GM12873 (cell line): Measurements from ENCODE around the gene PLXNA2.

Source experiments
- TF ChIP-seq, protein P1 (sequence below): IDR thresholded peaks from 2 replicates; pipeline ENCODE4 v1.5.1; 2012; ENCODE audit warnings: low read depth, mild to moderate bottlenecking, moderate library complexity, low read length, control low read depth; ENCODE audit not compliant: insufficient read depth; ENCODE audit errors: missing control alignments

PLXNA2 gene

GRCh38 chr1:208247696-208248095 is 3.5 kb upstream of the PLXNA2 start:
- TF ChIP-seq, protein P1, sequence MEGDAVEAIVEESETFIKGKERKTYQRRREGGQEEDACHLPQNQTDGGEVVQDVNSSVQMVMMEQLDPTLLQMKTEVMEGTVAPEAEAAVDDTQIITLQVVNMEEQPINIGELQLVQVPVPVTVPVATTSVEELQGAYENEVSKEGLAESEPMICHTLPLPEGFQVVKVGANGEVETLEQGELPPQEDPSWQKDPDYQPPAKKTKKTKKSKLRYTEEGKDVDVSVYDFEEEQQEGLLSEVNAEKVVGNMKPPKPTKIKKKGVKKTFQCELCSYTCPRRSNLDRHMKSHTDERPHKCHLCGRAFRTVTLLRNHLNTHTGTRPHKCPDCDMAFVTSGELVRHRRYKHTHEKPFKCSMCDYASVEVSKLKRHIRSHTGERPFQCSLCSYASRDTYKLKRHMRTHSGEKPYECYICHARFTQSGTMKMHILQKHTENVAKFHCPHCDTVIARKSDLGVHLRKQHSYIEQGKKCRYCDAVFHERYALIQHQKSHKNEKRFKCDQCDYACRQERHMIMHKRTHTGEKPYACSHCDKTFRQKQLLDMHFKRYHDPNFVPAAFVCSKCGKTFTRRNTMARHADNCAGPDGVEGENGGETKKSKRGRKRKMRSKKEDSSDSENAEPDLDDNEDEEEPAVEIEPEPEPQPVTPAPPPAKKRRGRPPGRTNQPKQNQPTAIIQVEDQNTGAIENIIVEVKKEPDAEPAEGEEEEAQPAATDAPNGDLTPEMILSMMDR = no peak

GRCh38 chr1:208245185-208245705 is 1.1 kb upstream of the PLXNA2 start:
- TF ChIP-seq, protein P1 = peak; percentile 73

DNA sequence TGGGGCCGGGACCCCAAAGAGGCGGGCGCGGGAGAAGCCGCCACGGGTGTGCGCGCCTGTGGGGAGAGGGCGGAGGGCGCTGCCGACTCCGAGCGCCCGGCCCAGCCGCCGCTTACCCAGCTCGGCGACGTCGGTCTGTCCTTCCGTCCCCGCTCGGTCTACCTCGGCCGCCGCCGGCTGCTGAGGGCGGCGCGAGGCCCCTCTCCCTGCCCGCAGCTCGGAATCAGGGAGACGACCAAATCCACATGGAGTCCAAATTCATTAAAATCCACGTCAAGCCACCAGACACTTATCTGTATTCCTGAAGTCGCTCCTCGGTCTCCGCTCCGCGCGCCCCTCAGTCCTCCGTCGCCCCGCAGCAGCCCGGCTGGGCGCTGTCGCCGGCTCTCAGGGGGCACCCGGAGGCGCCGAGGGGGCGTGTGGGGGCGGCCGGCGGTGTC is 637 bp downstream of the PLXNA2 start:
- TF ChIP-seq, protein P1 = no peak

DNA sequence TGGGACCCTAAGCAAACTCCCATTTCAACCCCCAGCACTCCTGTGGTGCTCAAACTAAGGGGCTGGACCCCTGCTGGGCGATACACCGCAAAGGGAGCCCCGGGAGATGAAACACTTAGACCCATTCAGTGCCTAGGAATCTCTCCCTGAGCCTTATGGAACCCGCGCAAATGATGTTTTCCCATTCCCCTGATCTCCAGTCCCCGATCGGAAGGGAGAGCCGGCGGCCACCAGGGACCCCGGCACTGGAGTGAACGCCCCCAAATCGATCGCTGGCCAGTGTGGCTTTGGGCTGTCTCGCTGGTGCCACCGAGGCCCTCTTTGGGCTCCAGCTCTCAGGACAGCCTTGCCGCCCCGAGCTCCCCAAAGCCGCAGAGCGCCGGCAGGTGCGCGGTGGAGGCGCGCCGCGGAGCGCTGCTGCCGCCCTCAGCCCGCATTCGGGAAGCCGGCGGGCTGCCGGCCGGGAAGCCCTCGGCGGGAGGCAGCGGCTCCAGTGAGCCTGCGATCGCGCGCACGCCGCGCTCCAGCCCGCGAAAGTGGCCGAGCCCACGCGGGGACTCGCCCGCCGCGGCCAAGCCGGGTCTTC is 1.1 kb downstream of the PLXNA2 start:
- TF ChIP-seq, protein P1 = no peak

DNA sequence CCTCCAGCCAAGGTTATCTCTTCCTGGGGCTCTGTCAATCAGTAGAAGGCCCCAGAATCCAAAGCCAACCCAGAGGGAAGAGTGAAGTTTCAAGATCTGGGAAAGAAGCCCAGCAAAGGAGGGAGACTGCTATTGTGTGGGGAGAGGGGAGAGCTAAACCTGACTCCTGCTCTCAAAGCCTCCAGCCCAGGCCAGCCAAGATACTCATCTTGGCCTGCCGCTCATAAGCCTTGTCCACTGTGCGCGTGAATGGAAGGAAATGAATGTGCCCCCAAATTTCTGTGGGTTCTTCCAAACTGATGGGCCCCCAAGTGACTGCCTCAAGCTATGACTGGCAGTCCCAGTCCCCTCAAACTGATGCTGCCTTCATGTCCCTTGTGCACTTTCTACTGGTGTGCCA is 2.0 kb downstream of the PLXNA2 start:
- TF ChIP-seq, protein P1 = no peak

DNA sequence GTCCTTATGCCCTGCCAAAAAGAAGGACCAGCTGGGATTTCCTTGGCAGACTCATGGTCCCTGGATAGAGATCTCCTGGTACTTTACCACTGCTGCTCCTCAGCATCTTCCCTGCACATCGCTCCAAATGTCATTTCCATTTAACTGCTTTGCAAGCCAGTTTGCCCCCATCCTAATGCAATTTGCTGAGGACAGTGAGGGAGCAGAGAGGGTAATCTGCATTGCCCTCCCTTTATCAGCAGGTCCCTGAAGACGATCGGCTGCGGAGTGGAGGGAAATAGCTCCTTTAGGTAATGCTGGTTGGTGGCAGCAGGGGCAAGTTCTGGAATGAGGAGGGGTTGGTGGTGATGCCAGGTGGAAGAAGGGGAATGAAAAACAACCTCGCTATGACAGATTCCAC is 2.7 kb downstream of the PLXNA2 start:
- TF ChIP-seq, protein P1 = no peak

DNA sequence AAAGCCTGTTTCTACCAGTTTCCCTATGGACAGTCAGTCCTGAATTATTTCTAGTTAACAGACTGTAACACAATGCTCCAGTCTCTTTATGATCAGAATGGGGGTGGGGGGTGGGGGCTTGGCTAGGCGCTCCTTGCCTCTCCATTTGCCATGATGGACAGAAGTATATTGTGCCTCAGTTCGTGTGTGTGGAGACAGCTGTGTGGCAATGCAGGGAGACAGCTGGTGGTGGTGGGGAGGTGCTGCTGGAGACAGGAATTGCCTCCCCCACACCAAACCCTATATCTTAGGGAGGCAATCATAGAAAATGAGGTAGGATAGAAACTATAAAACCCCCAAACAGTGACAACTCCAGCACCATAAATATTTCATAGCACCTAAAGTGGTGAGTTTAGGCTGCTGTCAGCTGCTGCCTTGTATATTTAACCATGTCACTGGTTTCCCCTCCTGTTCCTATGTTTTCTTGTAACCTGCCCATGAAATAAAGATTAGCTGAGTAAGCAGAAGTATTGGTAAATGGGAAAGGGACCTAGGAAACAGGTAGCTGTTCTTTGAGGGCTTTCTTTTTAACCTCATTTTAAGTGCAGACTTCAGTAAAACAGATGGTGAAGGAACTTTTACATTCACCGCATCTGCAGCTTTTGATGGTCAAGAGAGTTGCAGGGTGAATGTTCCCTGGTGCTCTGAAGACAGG is 3.4 kb downstream of the PLXNA2 start:
- TF ChIP-seq, protein P1 = no peak
